Activated B cell treated with CpG ODN at 0.5 μM for 24 hours (primary cell): ENCODE measurements around the gene SRP14. TPM values are rescaled to one million over a fixed set of nuclear protein-coding genes. Genes with fewer than 3 reads are reported as not detected.

Experiments used
- ATAC-seq: fragments of 200-7000 bp; cut with Tn5 transposase; one replicate; pipeline ENCODE4 v1.10.0; 2021; ENCODE audit warnings: low read depth, mild to moderate bottlenecking, moderate library complexity
- CTCF ChIA-PET: fragments of 350-600 bp; sonication (Branson Sonifier 250); formaldehyde crosslinking; loops from one replicate; lab custom pipeline; 2021; ENCODE audit warnings: antibody characterized with exemption; lab: Charles Lee
- POLR2A ChIA-PET: fragments of 350-600 bp; sonication (Branson Sonifier 250); formaldehyde crosslinking; loops from one replicate; lab custom pipeline; 2021; ENCODE audit warnings: antibody characterized with exemption; lab: Charles Lee
- DNase-seq: peaks from one replicate; pipeline ENCODE4 v3.0.0; 2022
- H3K27ac Mint-ChIP-seq: one replicate; pipeline ENCODE4 v1.8.0; 2020; ENCODE audit warnings: mixed read lengths
- H3K27me3 Mint-ChIP-seq: one replicate; pipeline ENCODE4 v1.8.0; 2021; ENCODE audit warnings: mixed read lengths
- H3K36me3 Mint-ChIP-seq: one replicate; pipeline ENCODE4 v1.8.0; 2021; ENCODE audit warnings: low read depth, mixed read lengths
- H3K4me1 Mint-ChIP-seq: one replicate; pipeline ENCODE4 v1.8.0; 2021; ENCODE audit warnings: mixed read lengths
- H3K4me3 Mint-ChIP-seq: one replicate; pipeline ENCODE4 v1.8.0; 2020; ENCODE audit warnings: mild to moderate bottlenecking, mixed read lengths
- H3K9me3 Mint-ChIP-seq: one replicate; pipeline ENCODE4 v1.8.0; 2020; ENCODE audit warnings: mixed read lengths
- CTCF ChIP-seq: fragments of 200-600 bp; IDR thresholded peaks from one replicate; pipeline ENCODE4 v1.8.0; 2022; ENCODE audit warnings: antibody characterized with exemption, mild to moderate bottlenecking
- intact Hi-C: fragments of 100-400 bp; cut with micrococcal nuclease; formaldehyde crosslinking; loops from one replicate; pipeline ENCODE4 v1.15.1; 2024
- total RNA-seq: library from RNA; stranded (reverse); gene quantifications from 2 replicates; pipeline ENCODE4 v1.2.3, GENCODE V29; 2022

The SRP14 gene
- total RNA-seq: 183 and 217 TPM in 2 replicates

GRCh38 chr15:40038638-40039543 lies at the start of gene SRP14:
Gene SRP14, minus strand, starts transcription at chr15:40039181. Its CDS starts 65 bp downstream, at chr15:40039116.
- no peak for TF ChIP-seq CTCF
- POLR2A ChIA-PET: interaction anchor here (0.5 to 13.9 kb wide), 13 partner anchors 9 to 552 kb away, joined by 3 to 1329 read pairs (median 4); partner anchors contain the start of genes ANKRD63, BMF and PLCB2
- Mint-ChIP-seq H3K27ac (peak within 1 kb of the TSS; percentile 95), H3K4me3 (peak within 1 kb of the TSS; percentile 99), H3K36me3 (peaks cover 46% of the 10 kb centered on the region), H3K9me3 (no peaks in the 10 kb centered on the region), H3K27me3 (no peaks in the 10 kb centered on the region), H3K4me1 (peaks cover 30% of the 10 kb centered on the region)
- DNase-seq: peak; percentile 89
- intact Hi-C loops: loop anchor here (1.0 to 5.0 kb wide), 5 partner anchors 67 to 403 kb away; partner anchors contain the start of genes BAHD1, EIF2AK4, FSIP1 and INAFM2
- ATAC-seq: peak; percentile 97
- CTCF ChIA-PET: interaction anchor here (0.8 to 11.2 kb wide), 5 partner anchors 64 to 240 kb away, joined by 3 to 519 read pairs (median 7); partner anchors contain the start of gene BMF

GRCh38 chr15:40087991-40088928 lies 49.3 kb upstream of the SRP14 start:
- no peaks in the 10 kb centered on the region for H3K9me3 Mint-ChIP-seq

GRCh38 chr15:40087068-40087810 lies 48.3 kb upstream of the SRP14 start:
- Mint-ChIP-seq H3K27ac (peak overlapping the region; percentile 41), H3K4me3 (no peak overlapping the region), H3K9me3 (no peaks in the 10 kb centered on the region), H3K4me1 (peaks cover 60% of the 10 kb centered on the region), H3K36me3 (peaks cover 31% of the 10 kb centered on the region), H3K27me3 (no peaks in the 10 kb centered on the region)
- POLR2A ChIA-PET: interaction anchor here (1.6 to 20.1 kb wide), 4 partner anchors 15 to 48 kb away, joined by 4 to 504 read pairs (median 31); partner anchors contain the start of genes BMF and SRP14
- no peak for DNase-seq
- CTCF ChIA-PET: interaction anchor here (1.8 to 2.6 kb wide), 2 partner anchors 17 to 19 kb away, joined by 8 to 12 read pairs; no protein-coding TSS in a partner anchor
- TF ChIP-seq CTCF: no peak
- no peak for ATAC-seq
- intact Hi-C loops: no loop called here

More at GRCh38 chr15:40087991-40088928, 49.3 kb upstream of the SRP14 start:
- no peak for DNase-seq
- H3K4me1 Mint-ChIP-seq: peaks cover 60% of the 10 kb centered on the region
- CTCF ChIA-PET: interaction anchor here (2.6 kb wide), 1 partner anchor 16 kb away, joined by 12 read pairs; no protein-coding TSS in a partner anchor
- peak overlapping the region; percentile 30 for H3K27ac Mint-ChIP-seq
- intact Hi-C loops: no loop called here
- H3K36me3 Mint-ChIP-seq: peaks cover 41% of the 10 kb centered on the region
- ATAC-seq: no peak
- no peak overlapping the region for H3K4me3 Mint-ChIP-seq
- POLR2A ChIA-PET: interaction anchor here (2.8 to 20.1 kb wide), 3 partner anchors 14 to 41 kb away, joined by 17 to 504 read pairs (median 45); partner anchors contain the start of gene BMF
- no peak for TF ChIP-seq CTCF
- no peaks in the 10 kb centered on the region for H3K27me3 Mint-ChIP-seq

GRCh38 chr15:40085266-40085665 lies 46.3 kb upstream of the SRP14 start:
- intact Hi-C loops: no loop called here
- Mint-ChIP-seq H3K27ac (peak overlapping the region; percentile 65), H3K4me1 (peaks cover 67% of the 10 kb centered on the region), H3K27me3 (no peaks in the 10 kb centered on the region), H3K4me3 (no peak overlapping the region), H3K9me3 (no peaks in the 10 kb centered on the region), H3K36me3 (peaks cover 11% of the 10 kb centered on the region)
- ATAC-seq (no peak), DNase-seq (no peak)
- ChIA-PET POLR2A (interaction anchor here (1.1 to 20.1 kb wide), 5 partner anchors 8 to 38 kb away, joined by 3 to 504 read pairs (median 45); partner anchors contain the start of gene BMF), CTCF (interaction anchor here (4.8 kb wide), 1 partner anchor 21 kb away, joined by 45 read pairs; the partner anchor contains the start of gene BMF)
- no peak for TF ChIP-seq CTCF
